Stimulated activated CD4-positive, alpha-beta T cell treated with anti-CD3 and anti-CD28 coated beads, Interleukin-1b, Interleukin-23, amount 100 ng/mL, for 24 hours (primary cell): ENCODE measurements around the gene ODAD3.
"Not testable (repeated sequence)": the region's sequence is repeated elsewhere in the genome, so short reads cannot be mapped to it uniquely, and the experiment has no call there.

Experiments
- DNase-seq, 4 experiments: peaks; one replicate each; pipeline ENCODE4 v3.0.0-alpha.2; 2020; ENCODE audit warnings: low read depth in 4 of 4, low spot score in 1 of 4

Gene ODAD3

GRCh38 chr19:11461453-11461852 lies 26.5 kb upstream of the ODAD3 start:
- no peak for DNase-seq

- no peak for DNase-seq
Observed at GRCh38 chr19:11460207-11460606, 25.3 kb upstream of the ODAD3 start.

GRCh38 chr19:11458912-11459311 lies 24.0 kb upstream of the ODAD3 start:
- DNase-seq, result not testable (repeated sequence)

GRCh38 chr19:11458236-11458900 lies 23.4 kb upstream of the ODAD3 start:
- DNase-seq, result no peak

- no peak for DNase-seq
Observed at GRCh38 chr19:11457831-11458230, 22.9 kb upstream of the ODAD3 start.

GRCh38 chr19:11457115-11457514 lies 22.2 kb upstream of the ODAD3 start:
- DNase-seq, result no peak

GRCh38 chr19:11456659-11457058 lies 21.7 kb upstream of the ODAD3 start:
- DNase-seq, result no peak

GRCh38 chr19:11455233-11455554 lies 20.3 kb upstream of the ODAD3 start:
- not testable (repeated sequence) for DNase-seq

- DNase-seq, result no peak
Observed at GRCh38 chr19:11453468-11454341, 18.8 kb upstream of the ODAD3 start.

- DNase-seq, result no peak
Observed at GRCh38 chr19:11452620-11453310, 17.8 kb upstream of the ODAD3 start.

- DNase-seq, result no peak
Observed at GRCh38 chr19:11451871-11452619, 17.1 kb upstream of the ODAD3 start.

- no peak for DNase-seq
Observed at GRCh38 chr19:11451327-11451870, 16.5 kb upstream of the ODAD3 start.

GRCh38 chr19:11450570-11451326 lies 15.8 kb upstream of the ODAD3 start:
- no peak for DNase-seq

- DNase-seq, result no peak
Observed at GRCh38 chr19:11448923-11449554, 14.1 kb upstream of the ODAD3 start.

- no peak for DNase-seq
Observed at GRCh38 chr19:11448410-11448809, 13.5 kb upstream of the ODAD3 start.

GRCh38 chr19:11447347-11448262 lies 12.7 kb upstream of the ODAD3 start:
- DNase-seq, result no peak

- DNase-seq, result no peak
Observed at GRCh38 chr19:11446652-11447301, 11.9 kb upstream of the ODAD3 start.

- no peak for DNase-seq
Observed at GRCh38 chr19:11446271-11446651, 11.3 kb upstream of the ODAD3 start.
